ENCODE results near the gene B4GALT2. TPM values are rescaled to one million over a fixed set of nuclear protein-coding genes. Genes with fewer than 3 reads are reported as not detected.

Gene B4GALT2
- total RNA-seq, 1 experiment from 2014 or later: 70.9 TPM

DNA sequence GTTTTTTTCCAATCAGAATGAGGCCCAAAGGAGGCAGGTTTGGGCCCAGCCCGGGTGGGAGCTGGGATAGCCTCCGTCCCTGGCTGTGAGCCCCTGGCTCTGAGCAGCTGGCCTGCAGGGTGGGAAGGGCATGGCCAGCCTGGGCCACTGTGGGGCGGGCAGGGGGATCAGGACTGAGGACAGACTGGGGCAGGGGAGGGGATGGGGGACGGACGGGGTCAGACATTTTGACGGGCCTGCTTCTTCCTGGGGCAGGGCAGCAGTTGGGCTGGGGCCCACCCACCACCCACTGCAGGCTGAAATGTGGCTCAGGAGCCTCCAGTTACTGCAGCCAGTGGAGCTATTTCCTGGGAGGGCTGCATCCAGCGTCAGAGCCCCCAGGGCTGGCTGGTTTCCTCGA lies 54.7 kb downstream of the B4GALT2 start:
- H3K36me3 Mint-ChIP-seq (ENCODE audit: insufficient read depth in 1 of 3, low read depth in 3 of 3): peaks cover 0 to 1% (median 1%) of the 10 kb centered on the region in 3 experiments; a peak in 3 of 7 replicates
- H3K14ac ChIP-seq (ENCODE audit: insufficient read depth, low read length): no peak overlapping the region
- WGBS (ENCODE audit: extremely low coverage, insufficient read length, low lambda C conversion rate): no CpG with 5 or more reads among the region's 8 CpGs
- peaks cover 37 to 39% of the 10 kb centered on the region in 2 experiments for H3K4me1 Mint-ChIP-seq
- H2BK5ac ChIP-seq (ENCODE audit: insufficient read length, low read length): no peak overlapping the region
- H3K23ac ChIP-seq (ENCODE audit: insufficient read length, low read depth, low read length): no peak overlapping the region
- no peak overlapping the region for H2BK15ac ChIP-seq (ENCODE audit: low read depth, low read length)
- H3K4ac ChIP-seq (ENCODE audit: low read depth, low read length): no peak overlapping the region
- H4K91ac ChIP-seq (ENCODE audit: insufficient read length, low read depth, low read length): no peak overlapping the region
- peaks cover 6% of the 10 kb centered on the region for H3K27me3 Mint-ChIP-seq (ENCODE audit: low read depth)
- H3K4me3 Mint-ChIP-seq: no peak overlapping the region
- peak; percentile 25 for DNase-seq
- no peak overlapping the region for H2BK20ac ChIP-seq (ENCODE audit: low read depth, low read length, poor library complexity, severe bottlenecking)
- H3K9ac ChIP-seq (ENCODE audit: extremely low read depth, insufficient read length, low read length): no peak overlapping the region
- no peak overlapping the region for H3K27ac ChIP-seq (ENCODE audit: insufficient read length, low read depth, low read length)
- no peak overlapping the region for H2BK120ac ChIP-seq (ENCODE audit: low read depth, low read length, poor library complexity, severe bottlenecking)
- no peak overlapping the region for H3K56ac ChIP-seq (ENCODE audit: insufficient read length, low read depth, low read length)
- no peaks in the 10 kb centered on the region for H3K9me3 Mint-ChIP-seq
- H3K9me3 ChIP-seq (ENCODE audit: control insufficient read depth, low read depth, low read length): no peaks in the 10 kb centered on the region
- peak overlapping the region in 1 of 3 experiments; percentile 65; a peak in 1 of 7 replicates for H3K27ac Mint-ChIP-seq
- peaks cover 9% of the 10 kb centered on the region; the same call in 1 of the 2 replicates for H3K4me1 ChIP-seq (ENCODE audit: insufficient read depth, low read length)
- H3K27me3 ChIP-seq (ENCODE audit: insufficient read depth, low read length): no peaks in the 10 kb centered on the region
- H3K23me2 ChIP-seq (ENCODE audit: insufficient read length, low read depth, low read length, poor library complexity, severe bottlenecking): peaks cover 7% of the 10 kb centered on the region
- H3K79me2 ChIP-seq (ENCODE audit: insufficient read depth, low read length): no peaks in the 10 kb centered on the region
- no peaks in the 10 kb centered on the region for H3K79me1 ChIP-seq (ENCODE audit: insufficient read depth, low read depth, low read length, poor library complexity, severe bottlenecking)
- H3K4me2 ChIP-seq (ENCODE audit: insufficient read depth, insufficient read length, low read length): no peak overlapping the region
- no peak overlapping the region for H3K18ac ChIP-seq (ENCODE audit: insufficient read length, low read depth, low read length)
- no peak overlapping the region for H2AFZ ChIP-seq (ENCODE audit: low read length)
- H3T11ph ChIP-seq (ENCODE audit: low read length): no peak overlapping the region
- no peak overlapping the region for H4K5ac ChIP-seq (ENCODE audit: insufficient read length, low read depth, low read length)
- TF ChIP-seq, protein P1, sequence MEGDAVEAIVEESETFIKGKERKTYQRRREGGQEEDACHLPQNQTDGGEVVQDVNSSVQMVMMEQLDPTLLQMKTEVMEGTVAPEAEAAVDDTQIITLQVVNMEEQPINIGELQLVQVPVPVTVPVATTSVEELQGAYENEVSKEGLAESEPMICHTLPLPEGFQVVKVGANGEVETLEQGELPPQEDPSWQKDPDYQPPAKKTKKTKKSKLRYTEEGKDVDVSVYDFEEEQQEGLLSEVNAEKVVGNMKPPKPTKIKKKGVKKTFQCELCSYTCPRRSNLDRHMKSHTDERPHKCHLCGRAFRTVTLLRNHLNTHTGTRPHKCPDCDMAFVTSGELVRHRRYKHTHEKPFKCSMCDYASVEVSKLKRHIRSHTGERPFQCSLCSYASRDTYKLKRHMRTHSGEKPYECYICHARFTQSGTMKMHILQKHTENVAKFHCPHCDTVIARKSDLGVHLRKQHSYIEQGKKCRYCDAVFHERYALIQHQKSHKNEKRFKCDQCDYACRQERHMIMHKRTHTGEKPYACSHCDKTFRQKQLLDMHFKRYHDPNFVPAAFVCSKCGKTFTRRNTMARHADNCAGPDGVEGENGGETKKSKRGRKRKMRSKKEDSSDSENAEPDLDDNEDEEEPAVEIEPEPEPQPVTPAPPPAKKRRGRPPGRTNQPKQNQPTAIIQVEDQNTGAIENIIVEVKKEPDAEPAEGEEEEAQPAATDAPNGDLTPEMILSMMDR (conservative IDR thresholded peaks at IDR 0.05): no peak
- H2AK5ac ChIP-seq (ENCODE audit: insufficient read length, low read length): no peak overlapping the region
- H4K20me1 ChIP-seq (ENCODE audit: control insufficient read depth, insufficient read depth, insufficient read length): no peaks in the 10 kb centered on the region
- no peak overlapping the region for H4K8ac ChIP-seq (replicated peaks; ENCODE audit: insufficient read length, low read depth, low read length)
- no peak overlapping the region for H2BK12ac ChIP-seq (ENCODE audit: insufficient read length, low read depth, low read length)
